GM10248 (cell line): ENCODE data around the gene SHH.

ENCODE experiments used
- CTCF ChIA-PET: fragments of 300-600 bp; sonication (Branson Sonifier 250); formaldehyde crosslinking; extraction: SDS; loops from one replicate; lab custom pipeline; 2021; ENCODE audit warnings: antibody characterized with exemption; lab: Yijun Ruan, JAX
- POLR2A ChIA-PET: fragments of 350-650 bp; sonication (Branson Sonifier 250); formaldehyde crosslinking; extraction: SDS; loops from one replicate; lab custom pipeline; 2020; ENCODE audit warnings: antibody characterized with exemption; lab: Yijun Ruan, JAX
- DNase-seq: peaks from one replicate; pipeline ENCODE4 v3.0.0; 2012; ENCODE audit errors: extremely low spot score
- CTCF ChIP-seq: IDR thresholded peaks from 2 replicates; pipeline ENCODE4 v1.5.1; 2012; ENCODE audit warnings: mild to moderate bottlenecking, low read depth; ENCODE audit errors: extremely low read depth, missing control alignments, control extremely low read depth

Gene SHH

DNA sequence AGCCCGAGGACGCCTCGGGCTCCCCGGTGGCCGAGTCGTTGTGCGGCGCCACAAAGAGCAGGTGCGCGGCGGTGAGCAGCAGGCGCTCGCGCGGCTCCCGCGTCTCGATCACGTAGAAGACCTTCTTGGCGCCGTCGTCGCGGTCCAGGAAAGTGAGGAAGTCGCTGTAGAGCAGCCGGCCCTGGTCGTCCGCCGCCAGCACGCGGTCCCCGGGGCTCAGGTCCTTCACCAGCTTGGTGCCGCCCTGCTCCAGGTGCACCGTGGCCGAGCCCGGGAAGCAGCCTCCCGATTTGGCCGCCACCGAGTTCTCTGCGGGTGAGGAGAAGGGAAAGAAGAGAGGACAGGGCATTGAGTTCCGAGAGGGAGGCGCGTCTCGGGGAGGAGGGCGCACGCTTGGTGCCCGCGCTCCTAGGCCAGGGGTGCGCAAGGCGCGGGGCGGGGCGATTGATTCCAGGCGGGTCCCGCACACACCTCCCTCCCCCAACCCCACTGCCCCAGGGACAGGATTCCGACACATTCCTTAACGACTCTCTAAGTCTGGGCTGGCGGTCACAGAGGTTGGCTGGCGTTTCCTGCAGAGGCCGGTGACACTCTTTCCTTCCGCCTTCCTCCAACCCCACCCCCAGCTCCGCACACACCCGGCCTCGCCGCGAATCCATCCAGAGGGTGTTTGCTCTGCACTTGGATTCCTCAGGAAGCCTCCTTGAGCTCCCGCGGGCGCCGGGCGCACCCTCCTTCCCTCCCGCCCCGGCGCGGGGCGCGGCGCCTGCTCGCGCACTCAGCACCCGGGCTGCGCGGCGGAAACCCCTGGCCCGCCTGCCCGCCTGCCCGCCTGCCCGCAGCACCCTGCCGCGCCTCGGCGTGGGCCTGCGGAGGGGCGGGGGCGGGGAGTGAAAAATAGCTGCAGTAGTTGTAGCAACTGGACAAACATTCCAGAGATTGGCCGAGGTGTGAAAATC is 8.6 kb downstream of the SHH start:
- ChIA-PET POLR2A (no interaction called here), CTCF (no interaction called here)
- no peak for TF ChIP-seq CTCF
- DNase-seq, result no peak

DNA sequence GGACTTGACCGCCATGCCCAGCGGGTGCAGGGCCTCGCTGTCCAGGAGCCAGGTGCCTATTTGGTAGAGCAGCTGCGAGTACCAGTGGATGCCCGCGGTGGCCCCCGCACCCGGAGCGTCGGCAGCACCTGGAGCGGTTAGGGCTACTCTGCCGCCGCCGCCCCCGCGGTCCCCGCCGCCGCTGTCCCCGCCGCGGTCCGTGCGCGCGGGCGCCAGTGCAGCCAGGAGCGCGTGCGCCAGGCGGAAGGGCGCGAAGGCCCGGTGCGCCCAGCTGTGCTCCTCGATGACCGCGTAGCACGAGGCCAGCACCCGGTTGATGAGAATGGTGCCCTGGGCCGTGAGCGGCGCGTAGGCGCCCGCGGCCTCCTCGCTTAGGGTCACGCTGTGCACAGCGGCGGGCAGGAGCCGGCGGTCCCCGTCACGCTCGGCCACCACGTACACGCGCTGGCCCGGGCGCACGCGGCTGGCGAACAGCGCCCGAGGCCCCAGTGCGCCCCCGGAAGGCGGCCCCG is 9.3 kb downstream of the SHH start:
- ChIA-PET CTCF (no interaction called here), POLR2A (no interaction called here)
- DNase-seq, result no peak
- TF ChIP-seq CTCF, result no peak

DNA sequence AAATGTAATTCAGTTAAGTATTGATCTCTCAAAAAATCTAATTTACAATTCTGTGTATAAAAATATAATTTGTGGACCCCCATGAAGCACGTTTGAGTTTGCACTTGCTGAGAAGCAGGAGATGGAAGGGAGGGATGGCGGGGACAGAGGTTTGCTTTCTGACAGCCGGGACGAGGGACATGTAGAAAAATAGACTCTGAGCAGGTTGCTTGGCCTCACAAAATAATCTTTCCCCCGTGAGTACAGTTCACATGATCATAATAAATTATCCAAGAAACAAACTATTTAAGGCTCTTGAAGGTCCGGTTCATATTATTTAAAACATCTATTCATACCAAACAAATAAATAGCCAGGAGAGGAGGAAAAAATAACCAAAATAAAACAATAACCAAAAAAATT is 10.0 kb downstream of the SHH start:
- POLR2A ChIA-PET, result no interaction called here
- CTCF ChIA-PET, result no interaction called here

GRCh38 chr7:155800741-155801267 is 11.5 kb downstream of the SHH start:
- POLR2A ChIA-PET, result no interaction called here
- CTCF ChIA-PET, result interaction anchor here (0.9 kb wide), 1 partner anchor 14 kb away, joined by 3 read pairs; no protein-coding TSS in a partner anchor

More for the DNA sequence above, 10.0 kb downstream of the SHH start:
- no peak for DNase-seq
- TF ChIP-seq CTCF, result no peak

GRCh38 chr7:155800301-155800700 is 12.0 kb downstream of the SHH start:
- ChIA-PET CTCF (interaction anchor here (0.9 kb wide), 1 partner anchor 14 kb away, joined by 3 read pairs; no protein-coding TSS in a partner anchor), POLR2A (no interaction called here)
- DNase-seq, result no peak
- TF ChIP-seq CTCF, result no peak

More at GRCh38 chr7:155800741-155801267, 11.5 kb downstream of the SHH start:
- no peak for DNase-seq
- TF ChIP-seq CTCF, result no peak

DNA sequence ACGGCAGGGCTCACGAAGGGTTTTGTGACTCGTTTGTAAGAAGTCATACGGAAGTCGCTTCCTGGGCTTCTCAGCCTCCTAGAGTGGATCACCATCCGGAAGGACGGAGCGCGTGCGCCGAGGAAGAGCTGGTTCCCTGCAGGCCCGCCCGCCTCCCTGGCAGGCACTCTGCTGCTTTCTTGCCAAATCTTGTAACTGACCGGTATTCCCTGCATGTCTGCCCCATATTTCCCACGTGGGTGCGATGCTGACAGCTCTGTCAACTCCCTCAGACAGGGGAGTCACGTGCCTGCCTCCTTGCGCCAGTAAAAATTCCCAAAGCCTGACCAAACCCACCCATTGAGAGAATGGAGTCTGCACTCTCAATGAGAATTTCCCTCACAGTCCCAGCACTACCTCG is 12.7 kb downstream of the SHH start:
- CTCF ChIA-PET, result interaction anchor here (0.9 to 1.1 kb wide), 2 partner anchors 9 to 15 kb away, joined by 3 read pairs; no protein-coding TSS in a partner anchor
- POLR2A ChIA-PET, result no interaction called here
- DNase-seq, result no peak
- no peak for TF ChIP-seq CTCF
